GM12878 (cell line): ENCODE data around the gene JDP2. TPM values are rescaled to one million over a fixed set of nuclear protein-coding genes. Genes with fewer than 3 reads are reported as not detected.

Source experiments
- ATAC-seq: fragments of 200-7000 bp; cut with Tn5 transposase; 3 replicates; pipeline ENCODE4 v1.9.1; 2020; ENCODE audit warnings: mild to moderate bottlenecking, moderate library complexity
- BruUV-seq: library from RNA; stranded (reverse); fragments of 400-500 nt; replicated peaks from 2 replicates; lab custom pipeline; 2021; lab: Mats Ljungman, UMichigan
- CTCF ChIA-PET: fragments of 300-600 bp; sonication (Branson Sonifier 250); formaldehyde crosslinking; extraction: SDS; loops from one replicate; lab custom pipeline; 2021; ENCODE audit warnings: inconsistent platforms; lab: Yijun Ruan, JAX
- POLR2A ChIA-PET: fragments of 350-600 bp; formaldehyde crosslinking; extraction: SDS; loops from one replicate; lab custom pipeline; 2021; ENCODE audit warnings: inconsistent platforms; lab: Charles Lee
- RAD21 ChIA-PET: fragments of 300-600 bp; sonication (Branson Sonifier 250); formaldehyde crosslinking; loops from one replicate; lab custom pipeline; 2023; ENCODE audit warnings: antibody characterized with exemption; ENCODE audit not compliant: unreplicated experiment; lab: Charles Lee
- SMC1A ChIA-PET: fragments of 300-600 bp; sonication (Branson Sonifier 250); formaldehyde crosslinking; loops from one replicate; lab custom pipeline; 2023; ENCODE audit not compliant: unreplicated experiment, uncharacterized antibody; lab: Charles Lee
- DNase-seq: peaks from one replicate; pipeline ENCODE4 v3.0.0-alpha.2; 2011; ENCODE audit warnings: low read depth, low spot score
- FAIRE-seq: peaks from 3 replicates; lab custom pipeline; 2011; peaks lifted over from hg19 to GRCh38; lab: Jason Lieb, UNC
- H2AFZ ChIP-seq: 2 replicates; pipeline ENCODE4 v1.6.0; 2011; ENCODE audit warnings: low read depth, low read length, control low read depth; ENCODE audit not compliant: control insufficient read depth
- H3K27ac ChIP-seq: 2 replicates; pipeline ENCODE4 v1.5.1; 2011; ENCODE audit warnings: control low read depth; ENCODE audit not compliant: control insufficient read depth, insufficient read depth
- H3K27me3 ChIP-seq, 2 experiments: replicated peaks in 1 of 2; 2 replicates each; pipeline versions ENCODE4 v1.6.0 to v1.6.1; 2011; ENCODE audit warnings: low read length in 1 of 2; ENCODE audit not compliant: control insufficient read depth in 2 of 2, insufficient read depth in 2 of 2
- H3K36me3 ChIP-seq, 2 experiments: 2 replicates each; pipeline ENCODE4 v1.5.1; 2011; ENCODE audit warnings: low read length in 1 of 2; ENCODE audit not compliant: control insufficient read depth in 2 of 2, insufficient read depth in 2 of 2
- H3K4me1 ChIP-seq: 2 replicates; pipeline ENCODE4 v1.6.1; 2011; ENCODE audit warnings: mild to moderate bottlenecking, low read length, moderate library complexity, mixed read lengths; ENCODE audit not compliant: control insufficient read depth, insufficient read depth
- H3K4me2 ChIP-seq: 2 replicates; pipeline ENCODE4 v1.6.0; 2011; ENCODE audit warnings: control low read depth; ENCODE audit not compliant: control insufficient read depth, insufficient read depth
- H3K4me3 ChIP-seq: fragments of 200-600 bp; sonication (generic); 2 replicates; pipeline ENCODE4 v1.5.1; 2016
- H3K79me2 ChIP-seq: 2 replicates; pipeline ENCODE4 v1.6.0; 2011; ENCODE audit warnings: low read length; ENCODE audit not compliant: control insufficient read depth, insufficient read depth
- H3K9ac ChIP-seq: 2 replicates; pipeline ENCODE4 v1.8.0; 2011; ENCODE audit warnings: low read length, control low read depth, mixed read lengths; ENCODE audit not compliant: control insufficient read depth, insufficient read depth
- H3K9me3 ChIP-seq: replicated peaks from 3 replicates; pipeline ENCODE4 v1.5.1; 2011; ENCODE audit warnings: mild to moderate bottlenecking, low read length; ENCODE audit not compliant: control insufficient read depth, insufficient read depth
- H4K20me1 ChIP-seq: 2 replicates; pipeline ENCODE4 v1.6.0; 2011; ENCODE audit not compliant: control insufficient read depth, insufficient read depth
- CREM ChIP-seq: IDR thresholded peaks from 2 replicates; pipeline ENCODE4 v1.6.1; 2014; ENCODE audit warnings: antibody characterized with exemption, low read depth
- EP300 ChIP-seq, 2 experiments: fragments of 150-350 bp in 1 of 2; IDR thresholded peaks; 2 replicates each; pipeline ENCODE4 v1.6.1; 2011 to 2012; ENCODE audit warnings: low read depth in 2 of 2, low read length in 2 of 2, borderline replicate concordance in 1 of 2, improper control_type of control experiment in 1 of 2, inconsistent platforms in 1 of 2; ENCODE audit not compliant: control insufficient read depth in 1 of 2
- ESRRA ChIP-seq: IDR thresholded peaks from 2 replicates; pipeline ENCODE4 v1.6.1; 2012; ENCODE audit warnings: mild to moderate bottlenecking, low read length, improper control_type of control experiment
- GATAD2B ChIP-seq: fragments of 450-650 bp; conservative IDR thresholded peaks from 2 replicates; pipeline ENCODE4 v1.6.1; 2017; ENCODE audit warnings: low read depth, mild to moderate bottlenecking, moderate library complexity
- IKZF2 ChIP-seq, 2 experiments: fragments of 450-650 bp; IDR thresholded peaks; 2 replicates each; pipeline ENCODE4 v1.6.1; 2017; ENCODE audit warnings: mild to moderate bottlenecking in 2 of 2, moderate library complexity in 2 of 2
- KLF5 ChIP-seq: fragments of 450-650 bp; IDR thresholded peaks from 2 replicates; pipeline ENCODE4 v1.6.1; 2014; ENCODE audit warnings: mild to moderate bottlenecking; ENCODE audit not compliant: partially characterized antibody
- MEF2A ChIP-seq: IDR thresholded peaks from 2 replicates; pipeline ENCODE4 v1.6.1; 2011; ENCODE audit warnings: low read depth, mild to moderate bottlenecking, low read length, moderate library complexity; ENCODE audit not compliant: insufficient read depth
- MEF2B ChIP-seq: fragments of 450-650 bp; IDR thresholded peaks from 2 replicates; pipeline ENCODE4 v1.6.1; 2018; ENCODE audit warnings: mild to moderate bottlenecking, moderate library complexity; ENCODE audit not compliant: partially characterized antibody, poor library complexity, severe bottlenecking
- MTA2 ChIP-seq: fragments of 450-650 bp; IDR thresholded peaks from 2 replicates; pipeline ENCODE4 v1.6.1; 2016; ENCODE audit warnings: low read depth, mild to moderate bottlenecking, moderate library complexity
- POU2F2 ChIP-seq: IDR thresholded peaks from 3 replicates; pipeline ENCODE4 v1.6.1; 2011; ENCODE audit warnings: low read depth, mild to moderate bottlenecking, low read length, borderline replicate concordance
- TCF12 ChIP-seq: IDR thresholded peaks from 2 replicates; pipeline ENCODE4 v1.6.1; 2011; ENCODE audit warnings: low read depth, mild to moderate bottlenecking, low read length
- WGBS: methylation state at CpG from one replicate; pipeline ENCODE4 v1.1.6; 2016; ENCODE audit warnings: low lambda C conversion rate; ENCODE audit not compliant: insufficient replicate concordance, insufficient coverage; ENCODE audit errors: missing lambda C conversion rate; 5-methylcytosine and 5-hydroxymethylcytosine counted together
- in situ Hi-C: fragments of 300-500 bp; cut with MboI; formaldehyde crosslinking; loops from 9 replicates; pipeline ENCODE4 v1.14.3; 2018; ENCODE audit warnings: mixed read lengths
- intact Hi-C: fragments of 100-400 bp; cut with micrococcal nuclease; formaldehyde crosslinking; loops from one replicate; pipeline ENCODE4 v1.14.2; 2022; ENCODE audit not compliant: unreplicated experiment
- polyA plus RNA-seq, 11 experiments: library from polyadenylated mRNA; depleted of rRNA in 4 of 11; unstranded in 6 of 11; stranded (reverse) in 5 of 11; fragments of >200 nt; fragmentation: Nextera tagmentation in 4 of 11; fragmentation: Illumina TruSeq in 1 of 11; extraction: Ambion mirVana in 4 of 11; extraction: Trizol in 1 of 11; gene quantifications; 1 replicate in 1 of 11; 2 replicates in 10 of 11; pipeline versions ENCODE4 v1.2.1 to v1.2.3, GENCODE V29; 2011 to 2016; ENCODE audit warnings: inconsistent platforms in 2 of 11, missing spikeins in 2 of 11, low read depth in 1 of 11
- total RNA-seq, 4 experiments: library from RNA; depleted of rRNA in 3 of 4; stranded (reverse); fragments of >200 nt in 3 of 4; fragmentation: Illumina TruSeq in 1 of 4; extraction: Trizol in 1 of 4; gene quantifications; 2 replicates each; pipeline versions ENCODE4 v1.2.1 to v1.2.3, GENCODE V29; 2013 to 2021
- TF ChIP-seq, protein P1 (sequence below): fragments of 450-650 bp; IDR thresholded peaks from 2 replicates; pipeline ENCODE4 v1.6.1; 2017; ENCODE audit warnings: low read depth, mild to moderate bottlenecking, moderate library complexity
- TF ChIP-seq, protein P2 (sequence below), 3 experiments: IDR thresholded peaks in 2 of 3; conservative IDR thresholded peaks in 1 of 3; 2 replicates each; pipeline ENCODE4 v1.5.1; 2011; ENCODE audit warnings: low read depth in 3 of 3, low read length in 3 of 3, mild to moderate bottlenecking in 3 of 3, control low read depth in 2 of 3, moderate library complexity in 2 of 3, inconsistent platforms in 1 of 3, mixed read lengths in 1 of 3; ENCODE audit not compliant: control insufficient read depth in 2 of 3, insufficient read depth in 1 of 3; ENCODE audit errors: extremely low read depth in 1 of 3
- TF ChIP-seq, protein P3 (sequence below): IDR thresholded peaks from 2 replicates; pipeline ENCODE4 v1.6.1; 2011; ENCODE audit warnings: mild to moderate bottlenecking, low read depth, low read length, moderate library complexity; ENCODE audit not compliant: insufficient replicate concordance

The JDP2 gene
- total and polyA plus RNA-seq, 10 of the 15 experiments (the other 5 are each of a cell fraction or from before 2014, with no cell fraction given), result 0.71 to 21.3 (median 11.2) TPM

- no peaks in the 10 kb centered on the region for H4K20me1 ChIP-seq
- ATAC-seq (peak; percentile 97), DNase-seq (no peak), FAIRE-seq (peak; percentile 96)
- H3K36me3 ChIP-seq, result no peaks in the 10 kb centered on the region
- H3K27ac ChIP-seq, result peak overlapping the region; percentile 73
- ChIA-PET POLR2A (interaction anchor here (0.6 to 1.5 kb wide), 5 partner anchors 9 to 359 kb away, joined by 3 to 7 read pairs (median 3); no protein-coding TSS in a partner anchor), RAD21 (interaction anchor here (0.8 to 4.0 kb wide), 18 partner anchors 8 to 620 kb away, joined by 3 to 25 read pairs (median 4); no protein-coding TSS in a partner anchor), SMC1A (interaction anchor here (0.7 to 4.1 kb wide), 21 partner anchors 8 to 176 kb away, joined by 3 to 27 read pairs (median 4); no protein-coding TSS in a partner anchor), CTCF (interaction anchor here (0.6 to 4.6 kb wide), 21 partner anchors 8 to 618 kb away, joined by 3 to 37 read pairs (median 4); partner anchors contain the start of gene ERG28)
- peaks cover 29% of the 10 kb centered on the region for H3K4me1 ChIP-seq
- 0 out of 2 replicates have a peak overlapping the region, but pooled peaks have one; percentile 23 for H3K4me3 ChIP-seq
- peaks cover 3% of the 10 kb centered on the region; the same call in 2 of the 3 replicates for H3K9me3 ChIP-seq
- H3K27me3 ChIP-seq, result no peaks in the 10 kb centered on the region
- H3K4me2 ChIP-seq, result peak overlapping the region; percentile 75
- BruUV-seq, result no TSS peak
- H3K9ac ChIP-seq, result peak overlapping the region; percentile 24
- intact Hi-C loops, result no loop called here
- no peaks in the 10 kb centered on the region for H3K79me2 ChIP-seq
- peak overlapping the region; percentile 56 for H2AFZ ChIP-seq
- in situ Hi-C loops, result loop anchor here (10.0 kb wide), 1 partner anchor 355 kb away; the partner anchor contains the start of gene NEK9
- 36% methylated on average over 11 of the region's 11 CpGs for WGBS
- TF ChIP-seq MTA2 (0 out of 2 replicates have a peak, but pooled peaks have one; percentile 20), MEF2B (peak; percentile 59), TCF12 (no peak), EP300 (IDR thresholded peaks at IDR 0.05; ENCODE audit: borderline replicate concordance in 1 of 2, control insufficient read depth in 1 of 2, low read depth in 2 of 2, low read length in 2 of 2) (0 out of 4 replicates have a peak, but pooled peaks of 1 of the 2 experiments have one; percentile 31), MEF2A (0 out of 2 replicates have a peak, but pooled peaks have one; percentile 41), CREM (0 out of 2 replicates have a peak, but pooled peaks have one; percentile 18), POU2F2 (peak; percentile 88; the same call in 2 of the 3 replicates), IKZF2 (IDR thresholded peaks at IDR 0.05) (peak; percentile 67 to 77; a peak in 2 of 4 replicates), GATAD2B (no peak), KLF5 (no peak), ESRRA (no peak)
- TF ChIP-seq, protein P1, sequence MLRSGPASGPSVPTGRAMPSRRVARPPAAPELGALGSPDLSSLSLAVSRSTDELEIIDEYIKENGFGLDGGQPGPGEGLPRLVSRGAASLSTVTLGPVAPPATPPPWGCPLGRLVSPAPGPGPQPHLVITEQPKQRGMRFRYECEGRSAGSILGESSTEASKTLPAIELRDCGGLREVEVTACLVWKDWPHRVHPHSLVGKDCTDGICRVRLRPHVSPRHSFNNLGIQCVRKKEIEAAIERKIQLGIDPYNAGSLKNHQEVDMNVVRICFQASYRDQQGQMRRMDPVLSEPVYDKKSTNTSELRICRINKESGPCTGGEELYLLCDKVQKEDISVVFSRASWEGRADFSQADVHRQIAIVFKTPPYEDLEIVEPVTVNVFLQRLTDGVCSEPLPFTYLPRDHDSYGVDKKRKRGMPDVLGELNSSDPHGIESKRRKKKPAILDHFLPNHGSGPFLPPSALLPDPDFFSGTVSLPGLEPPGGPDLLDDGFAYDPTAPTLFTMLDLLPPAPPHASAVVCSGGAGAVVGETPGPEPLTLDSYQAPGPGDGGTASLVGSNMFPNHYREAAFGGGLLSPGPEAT, result peak; percentile 68; the same call in 1 of the 2 replicates
- TF ChIP-seq, protein P2, sequence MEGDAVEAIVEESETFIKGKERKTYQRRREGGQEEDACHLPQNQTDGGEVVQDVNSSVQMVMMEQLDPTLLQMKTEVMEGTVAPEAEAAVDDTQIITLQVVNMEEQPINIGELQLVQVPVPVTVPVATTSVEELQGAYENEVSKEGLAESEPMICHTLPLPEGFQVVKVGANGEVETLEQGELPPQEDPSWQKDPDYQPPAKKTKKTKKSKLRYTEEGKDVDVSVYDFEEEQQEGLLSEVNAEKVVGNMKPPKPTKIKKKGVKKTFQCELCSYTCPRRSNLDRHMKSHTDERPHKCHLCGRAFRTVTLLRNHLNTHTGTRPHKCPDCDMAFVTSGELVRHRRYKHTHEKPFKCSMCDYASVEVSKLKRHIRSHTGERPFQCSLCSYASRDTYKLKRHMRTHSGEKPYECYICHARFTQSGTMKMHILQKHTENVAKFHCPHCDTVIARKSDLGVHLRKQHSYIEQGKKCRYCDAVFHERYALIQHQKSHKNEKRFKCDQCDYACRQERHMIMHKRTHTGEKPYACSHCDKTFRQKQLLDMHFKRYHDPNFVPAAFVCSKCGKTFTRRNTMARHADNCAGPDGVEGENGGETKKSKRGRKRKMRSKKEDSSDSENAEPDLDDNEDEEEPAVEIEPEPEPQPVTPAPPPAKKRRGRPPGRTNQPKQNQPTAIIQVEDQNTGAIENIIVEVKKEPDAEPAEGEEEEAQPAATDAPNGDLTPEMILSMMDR (IDR thresholded peaks at IDR 0.05 in 2 of 3, conservative IDR thresholded peaks at IDR 0.05 in 1 of 3; ENCODE audit: control insufficient read depth in 2 of 3, extremely low read depth in 1 of 3, insufficient read depth in 1 of 3, low read depth in 3 of 3, low read length in 3 of 3), result no peak
- TF ChIP-seq, protein P3, sequence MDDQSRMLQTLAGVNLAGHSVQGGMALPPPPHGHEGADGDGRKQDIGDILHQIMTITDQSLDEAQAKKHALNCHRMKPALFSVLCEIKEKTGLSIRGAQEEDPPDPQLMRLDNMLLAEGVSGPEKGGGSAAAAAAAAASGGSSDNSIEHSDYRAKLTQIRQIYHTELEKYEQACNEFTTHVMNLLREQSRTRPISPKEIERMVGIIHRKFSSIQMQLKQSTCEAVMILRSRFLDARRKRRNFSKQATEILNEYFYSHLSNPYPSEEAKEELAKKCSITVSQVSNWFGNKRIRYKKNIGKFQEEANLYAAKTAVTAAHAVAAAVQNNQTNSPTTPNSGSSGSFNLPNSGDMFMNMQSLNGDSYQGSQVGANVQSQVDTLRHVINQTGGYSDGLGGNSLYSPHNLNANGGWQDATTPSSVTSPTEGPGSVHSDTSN, result no peak
Measured at GRCh38 chr14:75479770-75480600, 52.2 kb downstream of the JDP2 start.
